GM10266 (cell line): ENCODE measurements around the gene ZXDC.

Experiments used
- DNase-seq: peaks from one replicate; pipeline ENCODE4 v3.0.0; 2012; ENCODE audit errors: extremely low spot score
- CTCF ChIP-seq: IDR thresholded peaks from 2 replicates; pipeline ENCODE4 v1.5.1; 2012; ENCODE audit warnings: mild to moderate bottlenecking, low read depth; ENCODE audit not compliant: control insufficient read depth, insufficient read depth; ENCODE audit errors: missing control alignments

Gene ZXDC

GRCh38 chr3:126398423-126399350, 77.0 kb downstream of the ZXDC start:
- TF ChIP-seq CTCF: no peak
- DNase-seq: no peak

- no peak for TF ChIP-seq CTCF
- DNase-seq: no peak
Measured at GRCh38 chr3:126397610-126398422, 77.9 kb downstream of the ZXDC start.

GRCh38 chr3:126396536-126396935, 79.2 kb downstream of the ZXDC start:
- no peak for DNase-seq
- TF ChIP-seq CTCF: no peak

GRCh38 chr3:126395846-126396513, 79.7 kb downstream of the ZXDC start:
- no peak for TF ChIP-seq CTCF
- DNase-seq: no peak

GRCh38 chr3:126394977-126395321, 80.7 kb downstream of the ZXDC start:
- no peak for TF ChIP-seq CTCF
- DNase-seq: no peak

- no peak for DNase-seq
- TF ChIP-seq CTCF: no peak
Measured at GRCh38 chr3:126394179-126394976, 81.3 kb downstream of the ZXDC start, which contains the start of gene CFAP100. Gene CFAP100, plus strand, starts transcription at chr3:126394909. Its CDS starts 1,092 bp downstream, at chr3:126396001.
